NK-92 (cell line): Measurements from ENCODE around the gene KIAA1549.
"Not testable (repeated sequence)": the region's sequence is repeated elsewhere in the genome, so short reads cannot be mapped to it uniquely, and the experiment has no call there.

Experiments used
- DNase-seq: peaks from one replicate; lab custom pipeline; 2025; ENCODE audit not compliant: unreplicated experiment; lab: John Stamatoyannopoulos, UW

The KIAA1549 gene

GRCh38 chr7:138945154-138945553 lies 36.0 kb downstream of the KIAA1549 start:
- DNase-seq, result no peak

- DNase-seq, result no peak
Measured at GRCh38 chr7:138944592-138944991, 36.6 kb downstream of the KIAA1549 start.

- no peak for DNase-seq
Measured at GRCh38 chr7:138943061-138943460, 38.1 kb downstream of the KIAA1549 start.

- DNase-seq, result no peak
Measured at GRCh38 chr7:138941545-138941944, 39.6 kb downstream of the KIAA1549 start.

- not testable (repeated sequence) for DNase-seq
Measured at GRCh38 chr7:138940602-138941001, 40.6 kb downstream of the KIAA1549 start.

- no peak for DNase-seq
Measured at GRCh38 chr7:138937484-138937883, 43.7 kb downstream of the KIAA1549 start.

- DNase-seq, result no peak
Measured at GRCh38 chr7:138935465-138936011, 45.7 kb downstream of the KIAA1549 start.

- no peak for DNase-seq
Measured at GRCh38 chr7:138934861-138935260, 46.3 kb downstream of the KIAA1549 start.

GRCh38 chr7:138934367-138934766 lies 46.8 kb downstream of the KIAA1549 start:
- DNase-seq, result no peak

GRCh38 chr7:138932870-138933269 lies 48.3 kb downstream of the KIAA1549 start:
- DNase-seq, result no peak

GRCh38 chr7:138932427-138932826 lies 48.8 kb downstream of the KIAA1549 start:
- DNase-seq, result no peak

GRCh38 chr7:138929969-138930368 lies 51.2 kb downstream of the KIAA1549 start:
- no peak for DNase-seq

GRCh38 chr7:138926241-138926612 lies 55.0 kb downstream of the KIAA1549 start:
- DNase-seq, result no peak

- no peak for DNase-seq
Measured at GRCh38 chr7:138924501-138925225, 56.5 kb downstream of the KIAA1549 start.

- no peak for DNase-seq
Measured at GRCh38 chr7:138921277-138921676, 59.9 kb downstream of the KIAA1549 start.

GRCh38 chr7:138919911-138920310 lies 61.3 kb downstream of the KIAA1549 start:
- no peak for DNase-seq

- DNase-seq, result no peak
Measured at GRCh38 chr7:138919216-138919615, 62.0 kb downstream of the KIAA1549 start.

GRCh38 chr7:138918756-138919155 lies 62.4 kb downstream of the KIAA1549 start:
- no peak for DNase-seq

- DNase-seq, result no peak
Measured at GRCh38 chr7:138918176-138918575, 63.0 kb downstream of the KIAA1549 start.

- no peak for DNase-seq
Measured at GRCh38 chr7:138917771-138918170, 63.4 kb downstream of the KIAA1549 start.

- no peak for DNase-seq
Measured at GRCh38 chr7:138916731-138917130, 64.5 kb downstream of the KIAA1549 start.

GRCh38 chr7:138916275-138916674 lies 64.9 kb downstream of the KIAA1549 start:
- no peak for DNase-seq

GRCh38 chr7:138913783-138914182 lies 67.4 kb downstream of the KIAA1549 start:
- DNase-seq, result no peak
